Hepatocyte (in vitro differentiated cells): Measurements from ENCODE around the gene CDRT15L2. TPM values are rescaled to one million over a fixed set of nuclear protein-coding genes. Genes with fewer than 3 reads are reported as not detected.
"Not testable (repeated sequence)": the region's sequence is repeated elsewhere in the genome, so short reads cannot be mapped to it uniquely, and the experiment has no call there.

Experiments
- DNase-seq: peaks from one replicate; pipeline ENCODE4 v3.0.0-alpha.2; 2016; ENCODE audit warnings: low spot score
- H2AFZ ChIP-seq: fragments of 200-600 bp; sonication (generic); 2 replicates; pipeline ENCODE4 v1.6.0; 2016; ENCODE audit warnings: antibody characterized with exemption, mild to moderate bottlenecking
- H3K27ac ChIP-seq: fragments of 200-600 bp; sonication (generic); 2 replicates; pipeline ENCODE4 v1.5.1; 2016; ENCODE audit warnings: mild to moderate bottlenecking
- H3K27me3 ChIP-seq: fragments of 200-600 bp; sonication (generic); 2 replicates; pipeline ENCODE4 v1.6.1; 2016
- H3K36me3 ChIP-seq: fragments of 200-600 bp; sonication (generic); replicated peaks from 2 replicates; pipeline ENCODE4 v1.5.1; 2016; ENCODE audit warnings: low read depth; ENCODE audit not compliant: insufficient read depth
- H3K4me1 ChIP-seq: fragments of 200-600 bp; sonication (generic); 2 replicates; pipeline ENCODE4 v1.5.1; 2016; ENCODE audit warnings: mild to moderate bottlenecking, moderate library complexity; ENCODE audit not compliant: insufficient read depth
- H3K4me2 ChIP-seq: fragments of 200-600 bp; sonication (generic); 2 replicates; pipeline ENCODE4 v1.6.0; 2016
- H3K4me3 ChIP-seq: fragments of 200-600 bp; sonication (generic); 2 replicates; pipeline ENCODE4 v1.5.1; 2016; ENCODE audit warnings: mild to moderate bottlenecking
- H3K79me2 ChIP-seq: fragments of 200-600 bp; sonication (generic); 2 replicates; pipeline ENCODE4 v1.6.0; 2017; ENCODE audit warnings: mild to moderate bottlenecking
- H3K9me2 ChIP-seq: fragments of 200-600 bp; sonication (generic); replicated peaks from 2 replicates; pipeline ENCODE4 v1.6.0; 2017; ENCODE audit warnings: mild to moderate bottlenecking; ENCODE audit not compliant: insufficient read depth
- H3K9me3 ChIP-seq: fragments of 200-600 bp; sonication (generic); 2 replicates; pipeline ENCODE4 v1.5.1; 2016; ENCODE audit warnings: low read depth, mild to moderate bottlenecking
- H4K20me1 ChIP-seq: fragments of 200-600 bp; sonication (generic); 2 replicates; pipeline ENCODE4 v1.6.0; 2016; ENCODE audit warnings: mild to moderate bottlenecking; ENCODE audit not compliant: insufficient read depth, poor library complexity, severe bottlenecking
- WGBS: methylation state at CpG from one replicate; pipeline ENCODE4 v1.1.6; 2016; ENCODE audit warnings: low lambda C conversion rate; ENCODE audit errors: missing lambda C conversion rate; 5-methylcytosine and 5-hydroxymethylcytosine counted together
- polyA plus RNA-seq: library from polyadenylated mRNA; unstranded; fragments of >200 nt; fragmentation: Nextera tagmentation; extraction: Ambion mirVana; gene quantifications from 2 replicates; pipeline ENCODE4 v1.2.1, GENCODE V29; 2016
- total RNA-seq: library from RNA; depleted of rRNA; stranded (reverse); fragments of >200 nt; gene quantifications from 2 replicates; pipeline ENCODE4 v1.2.3, GENCODE V29; 2014

The CDRT15L2 gene
- total and polyA plus RNA-seq, 2 experiments from 2014 or later, result not detected

DNA sequence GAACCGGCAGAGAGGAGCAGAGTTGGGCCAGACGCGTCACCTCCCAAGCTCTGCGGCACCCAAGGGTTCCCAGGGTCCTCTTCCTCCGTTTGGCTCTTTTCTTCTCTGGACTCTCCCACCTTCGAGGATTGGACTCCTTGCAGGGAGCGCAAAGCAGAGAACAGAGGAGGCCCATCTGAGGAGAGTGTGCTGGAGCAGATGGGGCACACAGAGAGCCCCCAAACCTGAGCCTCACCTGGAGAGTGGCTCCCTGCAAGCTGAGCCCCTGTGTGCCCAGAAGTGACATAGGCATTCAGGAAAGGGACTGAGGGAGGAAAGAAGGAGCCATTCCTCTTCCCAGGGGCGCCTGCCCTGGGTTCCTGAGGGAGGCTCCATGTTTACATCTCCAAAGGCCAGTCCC lies 6.3 kb upstream of the CDRT15L2 start:
- 94% methylated on average over 6 of the region's 8 CpGs for WGBS
- H3K9me3 ChIP-seq, H3K4me2 ChIP-seq, H3K36me3 ChIP-seq, H3K4me3 ChIP-seq, H3K9me2 ChIP-seq, H4K20me1 ChIP-seq, H3K27me3 ChIP-seq, H2AFZ ChIP-seq, H3K79me2 ChIP-seq, H3K4me1 ChIP-seq, H3K27ac ChIP-seq, DNase-seq: not testable (repeated sequence)

DNA sequence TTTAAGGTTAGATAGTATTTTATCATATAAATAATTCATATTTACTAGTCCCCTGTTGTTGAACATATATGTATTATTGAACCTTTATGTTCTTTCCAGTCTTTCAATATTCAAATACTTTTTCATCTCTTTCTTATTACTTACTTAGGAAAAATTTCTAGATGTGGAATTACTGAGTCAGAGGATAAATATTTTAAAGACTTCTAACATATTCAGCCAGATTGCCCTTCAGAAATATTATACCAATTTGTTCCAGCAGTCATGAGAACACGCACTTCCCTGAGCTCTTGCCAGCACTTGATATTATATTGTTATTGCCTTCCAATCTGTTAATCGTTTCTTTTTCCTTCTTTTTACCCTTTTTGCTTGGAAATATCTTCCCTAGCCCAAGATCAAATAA lies 4.5 kb upstream of the CDRT15L2 start:
- 91% methylated on average over 2 of the region's 2 CpGs for WGBS
- not testable (repeated sequence) for H3K9me2 ChIP-seq, H2AFZ ChIP-seq, H4K20me1 ChIP-seq, H3K4me3 ChIP-seq, H3K79me2 ChIP-seq, H3K4me1 ChIP-seq, H3K9me3 ChIP-seq, H3K4me2 ChIP-seq, H3K27me3 ChIP-seq, H3K36me3 ChIP-seq, H3K27ac ChIP-seq, DNase-seq

DNA sequence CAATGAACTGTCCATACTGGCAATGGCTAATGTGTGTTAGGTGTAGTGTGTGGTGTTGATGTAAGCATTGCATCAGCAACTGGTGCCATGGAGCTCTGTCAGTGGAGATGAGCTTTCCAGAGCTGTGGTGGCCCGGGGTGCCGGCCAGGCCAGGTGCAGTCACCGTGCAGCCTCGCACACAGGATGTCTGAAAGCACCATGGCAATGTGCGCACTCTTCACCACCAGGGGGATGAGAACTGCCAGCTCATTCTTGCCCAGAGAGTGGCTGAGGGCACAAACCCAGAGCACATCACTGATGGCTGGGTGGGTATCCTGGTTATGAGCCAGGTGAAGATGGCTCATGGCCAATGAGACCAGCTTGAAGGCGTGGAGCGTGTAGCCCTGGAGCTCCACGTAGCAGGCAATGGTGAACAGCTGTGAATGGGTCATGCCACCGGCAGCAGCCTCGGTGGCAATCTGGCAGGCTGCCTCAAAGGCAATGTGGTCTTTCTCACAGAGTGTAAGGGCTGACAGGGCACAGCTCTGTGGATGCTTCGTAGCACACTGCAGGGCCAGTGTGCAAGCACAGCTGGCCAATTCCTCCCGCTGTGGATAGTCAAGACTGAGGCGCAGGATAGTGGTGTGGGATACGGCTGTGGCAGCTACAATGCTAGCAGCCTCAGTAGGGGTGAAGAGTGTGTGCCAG lies 4.5 kb downstream of the CDRT15L2 start:
- H3K36me3 ChIP-seq, H3K27ac ChIP-seq, H3K9me2 ChIP-seq, H3K4me3 ChIP-seq, H3K4me2 ChIP-seq, H2AFZ ChIP-seq, H3K27me3 ChIP-seq, H3K79me2 ChIP-seq, H3K4me1 ChIP-seq, H3K9me3 ChIP-seq, DNase-seq, H4K20me1 ChIP-seq: not testable (repeated sequence)
- 79% methylated on average over 6 of the region's 14 CpGs for WGBS

DNA sequence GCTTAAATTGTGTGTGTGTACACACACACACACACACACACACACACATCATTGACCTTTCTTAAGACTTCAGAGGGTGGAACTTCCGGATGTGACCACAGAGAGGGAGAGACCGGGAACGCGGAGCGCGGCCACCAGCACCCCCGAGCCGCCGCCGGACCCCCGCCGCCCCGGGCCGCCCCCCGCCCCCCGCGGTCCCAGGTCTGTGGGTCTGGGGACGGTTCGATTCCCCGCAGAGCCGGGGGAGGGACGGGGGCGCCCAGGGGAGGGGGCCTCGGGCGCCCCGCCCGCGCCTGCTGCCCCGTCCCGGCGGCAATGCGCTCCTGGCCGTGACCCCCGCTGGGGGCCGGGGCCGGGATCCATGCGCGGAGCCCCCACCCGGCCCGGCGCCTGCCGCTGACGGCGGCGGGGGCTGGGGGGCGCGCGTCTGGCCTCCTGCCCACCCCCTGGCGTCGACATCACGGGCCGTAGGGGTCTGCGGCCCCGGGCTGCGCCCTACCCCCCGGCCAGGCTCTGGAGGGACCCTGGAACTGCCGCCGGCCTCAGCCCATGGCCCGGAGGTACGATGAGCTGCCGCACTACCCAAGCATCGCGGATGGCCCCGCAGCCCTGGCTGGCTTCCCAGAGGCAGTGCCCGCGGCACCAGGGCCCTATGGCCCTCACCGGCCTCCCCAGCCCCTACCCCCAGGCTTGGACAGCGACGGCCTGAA lies 9.4 kb downstream of the CDRT15L2 start:
- H3K27me3 ChIP-seq, H3K79me2 ChIP-seq, H3K36me3 ChIP-seq, H3K4me1 ChIP-seq, DNase-seq, H4K20me1 ChIP-seq, H3K9me3 ChIP-seq, H3K27ac ChIP-seq, H3K9me2 ChIP-seq: not testable (repeated sequence)
- Histone ChIP-seq H3K4me3 (peak overlapping the region; percentile 29), H2AFZ (peak overlapping the region; percentile 45), H3K4me2 (peak overlapping the region; percentile 74)
- WGBS, result 9% methylated on average over 14 of the region's 69 CpGs

DNA sequence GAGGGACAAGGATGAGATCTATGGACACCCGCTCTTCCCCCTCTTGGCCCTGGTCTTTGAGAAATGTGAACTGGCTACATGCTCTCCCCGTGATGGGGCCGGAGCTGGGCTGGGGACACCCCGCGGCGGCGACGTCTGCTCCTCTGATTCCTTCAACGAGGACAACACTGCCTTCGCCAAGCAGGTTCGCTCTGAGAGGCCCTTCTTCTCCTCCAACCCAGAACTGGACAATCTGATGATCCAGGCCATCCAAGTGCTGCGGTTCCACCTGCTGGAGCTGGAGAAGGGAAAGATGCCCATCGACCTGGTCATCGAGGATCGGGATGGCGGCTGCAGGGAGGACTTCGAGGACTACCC lies 9.9 kb downstream of the CDRT15L2 start:
- H3K36me3 ChIP-seq, H3K9me2 ChIP-seq, H3K27ac ChIP-seq, H3K9me3 ChIP-seq, H3K4me3 ChIP-seq, DNase-seq, H4K20me1 ChIP-seq, H3K27me3 ChIP-seq, H3K4me1 ChIP-seq, H3K79me2 ChIP-seq: not testable (repeated sequence)
- Histone ChIP-seq H3K4me2 (peak overlapping the region; percentile 74), H2AFZ (peak overlapping the region; percentile 45)
- 89% methylated on average over 17 of the region's 17 CpGs for WGBS

DNA sequence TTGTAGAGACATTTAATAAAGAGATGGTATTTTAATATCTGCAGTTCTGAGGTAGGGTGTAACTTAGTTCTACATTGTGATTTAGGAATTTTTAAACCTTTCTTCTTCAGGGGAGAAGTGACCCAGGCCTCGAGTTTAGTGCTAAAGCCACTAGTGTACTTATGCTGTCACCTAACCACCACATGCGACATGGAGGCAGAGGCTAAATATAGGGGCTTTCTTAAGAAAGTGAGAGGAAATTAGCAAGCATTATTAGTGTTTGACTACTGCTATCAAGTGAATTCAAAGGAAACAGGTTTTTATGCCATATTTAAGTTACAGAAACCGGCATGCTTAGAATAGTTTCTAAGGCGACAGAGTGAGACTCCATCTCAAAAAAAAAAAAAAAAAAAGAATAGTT lies 11.5 kb downstream of the CDRT15L2 start:
- H3K9me2 ChIP-seq, H3K4me2 ChIP-seq, H3K9me3 ChIP-seq, H3K27ac ChIP-seq, H3K27me3 ChIP-seq, H4K20me1 ChIP-seq, H2AFZ ChIP-seq, H3K79me2 ChIP-seq, H3K4me1 ChIP-seq, H3K36me3 ChIP-seq, DNase-seq, H3K4me3 ChIP-seq: not testable (repeated sequence)
- 96% methylated on average over 2 of the region's 4 CpGs for WGBS

DNA sequence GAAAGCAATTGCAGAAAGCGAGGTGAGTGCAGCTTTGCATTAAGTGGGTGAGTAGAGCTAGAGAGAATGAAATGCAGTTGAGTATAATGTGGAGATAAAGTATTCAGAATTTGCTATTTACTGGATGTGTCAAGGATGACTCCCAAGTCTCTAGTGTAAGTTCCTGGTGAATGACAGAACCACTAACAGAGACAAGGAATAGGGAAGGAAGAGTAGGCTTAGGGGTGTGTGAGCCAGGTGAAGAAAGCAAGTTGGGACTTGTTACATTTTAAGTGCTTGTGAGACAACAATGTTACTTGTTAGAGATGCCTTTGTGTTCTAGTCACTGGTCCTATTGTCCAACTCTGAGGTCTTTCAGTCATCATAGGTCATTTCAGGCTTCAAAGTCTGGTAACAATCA lies 26.0 kb downstream of the CDRT15L2 start:
- not testable (repeated sequence) for H2AFZ ChIP-seq, H3K36me3 ChIP-seq, H3K27ac ChIP-seq, H3K4me2 ChIP-seq, H3K4me1 ChIP-seq, H3K4me3 ChIP-seq, H3K9me3 ChIP-seq, H3K79me2 ChIP-seq, H3K27me3 ChIP-seq, H3K9me2 ChIP-seq, H4K20me1 ChIP-seq, DNase-seq
- 92% methylated on average over 1 of the region's 1 CpG for WGBS

DNA sequence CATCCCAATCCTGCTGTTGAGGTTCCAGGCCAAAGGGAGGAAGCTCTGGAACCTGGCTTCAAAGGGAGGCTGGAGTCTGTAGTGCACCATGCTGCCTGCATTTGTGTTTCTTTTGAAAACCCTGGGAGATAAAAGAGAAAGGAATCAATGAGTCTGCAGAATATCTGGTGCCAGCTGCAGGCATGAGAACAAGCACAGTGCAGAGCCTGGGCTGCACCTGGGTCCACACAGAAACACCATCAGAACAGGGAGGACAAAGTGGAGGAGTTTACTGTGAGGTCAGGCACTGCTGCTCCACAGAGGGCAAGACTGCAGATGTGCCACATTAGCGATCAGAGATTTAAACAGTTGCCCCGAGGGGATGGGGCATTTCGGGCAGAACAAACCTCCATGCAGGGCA lies 30.0 kb downstream of the CDRT15L2 start:
- H4K20me1 ChIP-seq, DNase-seq, H3K9me2 ChIP-seq, H3K4me2 ChIP-seq, H3K4me3 ChIP-seq, H3K36me3 ChIP-seq, H3K27ac ChIP-seq, H3K9me3 ChIP-seq, H3K4me1 ChIP-seq, H3K27me3 ChIP-seq, H2AFZ ChIP-seq, H3K79me2 ChIP-seq: not testable (repeated sequence)
- 86% methylated on average over 1 of the region's 3 CpGs for WGBS
